ENCODE measurements around the gene CCN5.

The CCN5 gene

DNA sequence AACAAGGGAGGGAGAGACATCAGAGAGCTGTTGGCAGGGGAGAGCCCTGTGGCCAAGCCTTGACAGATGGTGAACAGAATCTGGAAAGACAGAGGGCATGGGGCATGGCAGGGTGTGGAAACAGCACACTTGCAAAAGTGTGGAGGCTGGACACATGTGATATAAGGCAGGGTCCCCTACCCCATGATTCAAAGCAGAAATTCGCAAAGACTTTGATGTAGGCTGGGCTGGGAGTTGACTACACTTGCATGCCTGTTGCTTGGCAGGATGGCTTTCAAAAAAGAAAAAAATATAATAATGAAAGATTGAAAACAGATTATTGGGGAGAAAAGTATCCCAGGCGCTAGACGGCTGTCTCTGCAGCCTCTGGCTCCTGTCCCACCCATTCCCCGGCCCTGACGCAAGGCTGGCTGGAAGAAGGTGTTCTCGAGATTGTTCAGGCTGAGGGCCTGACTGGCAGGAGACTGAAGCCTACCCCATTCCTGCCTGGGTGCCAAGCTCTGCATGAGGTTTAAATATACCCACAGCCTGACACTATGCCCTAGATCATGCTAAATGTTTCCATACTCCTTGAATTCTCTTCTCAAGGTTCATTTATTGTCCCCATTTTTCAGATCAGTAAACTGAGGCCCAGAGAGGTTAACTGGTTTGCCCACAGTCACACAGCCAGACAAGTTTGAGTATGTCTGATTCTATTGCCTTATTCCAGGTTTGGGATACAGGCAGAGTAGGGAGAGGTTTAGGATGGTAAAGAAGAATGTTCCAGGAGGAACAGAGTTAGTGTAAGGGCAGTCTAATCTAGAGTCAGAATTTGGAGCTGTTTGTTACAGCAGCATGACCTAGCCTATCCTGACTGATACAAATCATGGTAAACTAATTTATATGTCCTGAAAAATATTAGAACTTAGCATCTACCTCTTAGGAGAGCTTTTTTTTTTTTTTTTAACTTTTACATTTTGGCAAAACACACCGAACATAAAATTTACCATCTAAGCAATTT is 23.4 kb upstream of the CCN5 start:
- Histone ChIP-seq H3K27me3 (ENCODE audit: insufficient read depth, poor library complexity, severe bottlenecking) (no peaks in the 10 kb centered on the region), H3K9me3 (ENCODE audit: severe bottlenecking) (peaks cover 4% of the 10 kb centered on the region), H3K4me3 (ENCODE audit: severe bottlenecking) (no peak overlapping the region), H3K4me1 (ENCODE audit: insufficient read depth, poor library complexity, severe bottlenecking) (peaks cover 22% of the 10 kb centered on the region), H3K27ac (ENCODE audit: poor library complexity, severe bottlenecking) (peak overlapping the region; percentile 77), H3K36me3 (ENCODE audit: low read depth) (no peaks in the 10 kb centered on the region)
- DNase-seq (ENCODE audit: low spot score): no peak
- TF ChIP-seq, protein P1, sequence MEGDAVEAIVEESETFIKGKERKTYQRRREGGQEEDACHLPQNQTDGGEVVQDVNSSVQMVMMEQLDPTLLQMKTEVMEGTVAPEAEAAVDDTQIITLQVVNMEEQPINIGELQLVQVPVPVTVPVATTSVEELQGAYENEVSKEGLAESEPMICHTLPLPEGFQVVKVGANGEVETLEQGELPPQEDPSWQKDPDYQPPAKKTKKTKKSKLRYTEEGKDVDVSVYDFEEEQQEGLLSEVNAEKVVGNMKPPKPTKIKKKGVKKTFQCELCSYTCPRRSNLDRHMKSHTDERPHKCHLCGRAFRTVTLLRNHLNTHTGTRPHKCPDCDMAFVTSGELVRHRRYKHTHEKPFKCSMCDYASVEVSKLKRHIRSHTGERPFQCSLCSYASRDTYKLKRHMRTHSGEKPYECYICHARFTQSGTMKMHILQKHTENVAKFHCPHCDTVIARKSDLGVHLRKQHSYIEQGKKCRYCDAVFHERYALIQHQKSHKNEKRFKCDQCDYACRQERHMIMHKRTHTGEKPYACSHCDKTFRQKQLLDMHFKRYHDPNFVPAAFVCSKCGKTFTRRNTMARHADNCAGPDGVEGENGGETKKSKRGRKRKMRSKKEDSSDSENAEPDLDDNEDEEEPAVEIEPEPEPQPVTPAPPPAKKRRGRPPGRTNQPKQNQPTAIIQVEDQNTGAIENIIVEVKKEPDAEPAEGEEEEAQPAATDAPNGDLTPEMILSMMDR (IDR thresholded peaks at IDR 0.05; ENCODE audit: poor library complexity, severe bottlenecking): no peak
- ATAC-seq (ENCODE audit: low read depth): no peak

DNA sequence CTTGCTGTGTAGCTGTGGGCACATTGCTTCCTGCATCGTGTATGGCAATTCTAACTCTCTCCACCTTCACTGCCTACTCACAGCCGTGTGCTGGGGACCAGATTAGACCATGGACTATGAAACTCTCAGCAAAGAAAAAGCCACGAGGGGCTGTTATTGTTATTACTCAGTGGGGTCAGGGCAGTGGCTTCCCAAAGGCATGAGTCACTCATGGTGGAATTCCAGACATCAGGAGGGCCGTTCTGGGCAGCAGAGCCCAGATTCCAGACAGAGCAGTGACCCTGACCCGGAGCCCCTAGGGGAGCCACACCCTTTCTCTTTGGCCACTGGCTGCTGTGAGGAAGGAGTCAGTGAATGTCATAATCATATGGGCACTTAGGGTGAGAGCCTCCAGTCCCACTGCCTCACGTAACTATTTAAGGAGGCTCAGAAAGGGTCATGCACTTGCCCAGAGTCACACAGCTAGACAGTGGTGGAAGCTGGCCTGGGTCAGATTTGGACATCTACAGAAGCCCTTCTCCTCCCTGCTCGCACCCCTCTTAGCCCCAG is 22.2 kb upstream of the CCN5 start:
- ATAC-seq (ENCODE audit: low read depth) (peak; percentile 94), DNase-seq (ENCODE audit: low spot score) (peak; percentile 99)
- Histone ChIP-seq H3K27me3 (ENCODE audit: insufficient read depth, poor library complexity, severe bottlenecking) (no peaks in the 10 kb centered on the region), H3K36me3 (ENCODE audit: low read depth) (no peaks in the 10 kb centered on the region), H3K4me1 (ENCODE audit: insufficient read depth, poor library complexity, severe bottlenecking) (peaks cover 22% of the 10 kb centered on the region), H3K4me3 (ENCODE audit: severe bottlenecking) (no peak overlapping the region), H3K27ac (ENCODE audit: poor library complexity, severe bottlenecking) (peak overlapping the region; percentile 77), H3K9me3 (ENCODE audit: severe bottlenecking) (peaks cover 4% of the 10 kb centered on the region)
- TF ChIP-seq, protein P1 (IDR thresholded peaks at IDR 0.05; ENCODE audit: poor library complexity, severe bottlenecking): peak; percentile 19

DNA sequence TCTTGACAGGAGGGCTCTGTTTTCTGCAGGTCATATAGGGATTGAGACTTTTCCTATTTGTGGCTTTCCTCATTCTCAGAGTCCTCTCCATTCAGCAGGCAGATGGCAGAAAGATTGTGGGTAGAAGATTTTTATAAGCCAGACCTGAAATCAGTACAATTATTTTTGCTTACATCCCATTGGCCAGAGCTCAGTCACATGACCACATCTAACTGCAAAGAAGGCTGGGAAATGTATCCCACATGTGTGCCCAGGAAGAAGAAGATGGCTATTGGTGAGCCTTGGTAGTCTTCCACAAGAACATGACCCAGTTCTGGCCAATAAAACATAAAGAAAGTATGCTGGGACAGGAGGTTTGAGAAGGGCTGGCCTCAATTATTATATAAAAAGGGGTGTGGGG is 21.5 kb upstream of the CCN5 start:
- peak overlapping the region; percentile 77 for H3K27ac ChIP-seq (ENCODE audit: poor library complexity, severe bottlenecking)
- no peaks in the 10 kb centered on the region for H3K36me3 ChIP-seq (ENCODE audit: low read depth)
- TF ChIP-seq, protein P1 (IDR thresholded peaks at IDR 0.05; ENCODE audit: poor library complexity, severe bottlenecking): no peak
- DNase-seq (ENCODE audit: low spot score) (no peak), ATAC-seq (ENCODE audit: low read depth) (no peak)
- no peaks in the 10 kb centered on the region for H3K27me3 ChIP-seq (ENCODE audit: insufficient read depth, poor library complexity, severe bottlenecking)
- peaks cover 22% of the 10 kb centered on the region for H3K4me1 ChIP-seq (ENCODE audit: insufficient read depth, poor library complexity, severe bottlenecking)
- H3K4me3 ChIP-seq (ENCODE audit: severe bottlenecking): no peak overlapping the region
- H3K9me3 ChIP-seq (ENCODE audit: severe bottlenecking): peaks cover 4% of the 10 kb centered on the region

DNA sequence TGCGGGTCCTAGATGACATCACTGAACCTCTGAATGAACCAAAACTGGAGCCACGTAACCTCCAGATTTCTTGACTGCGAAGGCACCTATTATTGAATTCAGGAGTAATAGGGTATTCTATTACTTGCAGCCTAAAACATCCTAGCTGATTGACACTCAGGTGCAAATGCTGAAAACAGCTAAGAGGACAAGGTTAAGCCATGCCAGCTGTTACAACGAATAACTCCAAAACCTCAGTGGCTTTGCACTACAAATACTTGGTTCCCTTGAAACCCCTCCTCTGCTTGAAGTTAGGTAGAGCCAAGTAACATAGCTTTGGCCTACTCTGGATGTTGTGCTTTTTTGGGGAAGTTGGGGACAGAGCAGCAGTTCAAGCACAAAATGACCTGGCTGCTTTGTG is 21.0 kb upstream of the CCN5 start:
- H3K9me3 ChIP-seq (ENCODE audit: severe bottlenecking): peaks cover 4% of the 10 kb centered on the region
- no peaks in the 10 kb centered on the region for H3K27me3 ChIP-seq (ENCODE audit: insufficient read depth, poor library complexity, severe bottlenecking)
- TF ChIP-seq, protein P1 (IDR thresholded peaks at IDR 0.05; ENCODE audit: poor library complexity, severe bottlenecking): no peak
- H3K27ac ChIP-seq (ENCODE audit: poor library complexity, severe bottlenecking): peak overlapping the region; percentile 77
- peaks cover 22% of the 10 kb centered on the region for H3K4me1 ChIP-seq (ENCODE audit: insufficient read depth, poor library complexity, severe bottlenecking)
- no peak overlapping the region for H3K4me3 ChIP-seq (ENCODE audit: severe bottlenecking)
- H3K36me3 ChIP-seq (ENCODE audit: low read depth): no peaks in the 10 kb centered on the region
- ATAC-seq (ENCODE audit: low read depth) (no peak), DNase-seq (ENCODE audit: low spot score) (no peak)

All from RWPE2 (cell line).